B cell (primary cell): ENCODE results near the gene RNF38.

Experiments used
- EZH2 ChIP-seq: IDR thresholded peaks from 2 replicates; pipeline ENCODE4 v1.6.1; 2012; ENCODE audit warnings: borderline replicate concordance, low read depth, mild to moderate bottlenecking, moderate library complexity, low read length; ENCODE audit not compliant: insufficient read depth, poor library complexity, severe bottlenecking
- TF ChIP-seq, protein P1 (sequence below): fragments of 200-600 bp; IDR thresholded peaks from one replicate; pipeline ENCODE4 v1.8.0; 2022; ENCODE audit warnings: antibody characterized with exemption, mild to moderate bottlenecking

DNA sequence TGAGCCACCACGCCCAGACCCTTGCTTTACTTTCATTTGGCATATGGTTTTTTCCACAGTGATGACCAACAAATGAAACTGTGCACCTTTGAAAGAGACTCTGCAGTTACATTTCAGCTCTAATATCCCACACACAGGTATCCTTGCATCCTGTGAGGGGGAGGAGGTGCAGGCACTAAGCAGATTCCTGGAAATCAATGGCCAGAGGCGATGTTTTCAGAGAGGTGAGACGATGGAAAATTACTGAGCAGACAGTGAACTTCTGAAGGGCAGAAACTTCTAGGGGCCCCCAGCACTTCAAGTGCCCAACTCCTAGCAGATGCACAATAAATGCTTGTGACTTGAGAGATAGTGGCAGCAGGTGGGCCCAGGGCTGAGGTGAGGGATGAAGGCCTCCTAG lies 112.0 kb downstream of the RNF38 start:
- TF ChIP-seq, protein P1, sequence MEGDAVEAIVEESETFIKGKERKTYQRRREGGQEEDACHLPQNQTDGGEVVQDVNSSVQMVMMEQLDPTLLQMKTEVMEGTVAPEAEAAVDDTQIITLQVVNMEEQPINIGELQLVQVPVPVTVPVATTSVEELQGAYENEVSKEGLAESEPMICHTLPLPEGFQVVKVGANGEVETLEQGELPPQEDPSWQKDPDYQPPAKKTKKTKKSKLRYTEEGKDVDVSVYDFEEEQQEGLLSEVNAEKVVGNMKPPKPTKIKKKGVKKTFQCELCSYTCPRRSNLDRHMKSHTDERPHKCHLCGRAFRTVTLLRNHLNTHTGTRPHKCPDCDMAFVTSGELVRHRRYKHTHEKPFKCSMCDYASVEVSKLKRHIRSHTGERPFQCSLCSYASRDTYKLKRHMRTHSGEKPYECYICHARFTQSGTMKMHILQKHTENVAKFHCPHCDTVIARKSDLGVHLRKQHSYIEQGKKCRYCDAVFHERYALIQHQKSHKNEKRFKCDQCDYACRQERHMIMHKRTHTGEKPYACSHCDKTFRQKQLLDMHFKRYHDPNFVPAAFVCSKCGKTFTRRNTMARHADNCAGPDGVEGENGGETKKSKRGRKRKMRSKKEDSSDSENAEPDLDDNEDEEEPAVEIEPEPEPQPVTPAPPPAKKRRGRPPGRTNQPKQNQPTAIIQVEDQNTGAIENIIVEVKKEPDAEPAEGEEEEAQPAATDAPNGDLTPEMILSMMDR, result no peak
- TF ChIP-seq EZH2, result no peak
